Lung microvascular endothelial cell (primary cell): ENCODE data around the gene ILDR2. TPM values are rescaled to one million over a fixed set of nuclear protein-coding genes. Genes with fewer than 3 reads are reported as not detected.

Source experiments
- total RNA-seq: library from RNA; depleted of rRNA; stranded (reverse); fragments of >200 nt; gene quantifications from 2 replicates; pipeline ENCODE4 v1.2.1, GENCODE V29; 2014

The ILDR2 gene
- total RNA-seq, 1 donor from 2014 or later = not detected

Other genes starting within 250 kb of the ILDR2 start
- gene POGK, start 136.1 kb downstream of the ILDR2 start, total RNA-seq = 11.6 and 18.5 TPM in 2 replicates
- 7.2 and 10.9 TPM in 2 replicates for gene TADA1, start 99.3 kb downstream of the ILDR2 start, total RNA-seq
- not detected in 2 replicates for gene MAEL, start 13.7 kb upstream of the ILDR2 start, total RNA-seq
- not detected in 2 replicates for gene GPA33, start 114.8 kb upstream of the ILDR2 start, total RNA-seq
- gene STYXL2, start 118.5 kb upstream of the ILDR2 start, total RNA-seq = not detected in 2 replicates
- 3.7 and 4.0 TPM in 2 replicates for gene POU2F1, start 245.3 kb upstream of the ILDR2 start, total RNA-seq